ENCODE measurements around the gene TRIP10. TPM values are rescaled to one million over a fixed set of nuclear protein-coding genes. Genes with fewer than 3 reads are reported as not detected.

TRIP10 gene
- total and polyA plus RNA-seq, 2 of the 13 experiments (the other 11 are each of a cell fraction or from before 2014, with no cell fraction given) = 32.5 to 33.2 TPM

- TF ChIP-seq ZNF784 (CRISPR knock-in tag; IDR thresholded peaks at IDR 0.05; ENCODE audit: borderline replicate concordance) (no peak), ZMAT3 (CRISPR knock-in tag; conservative IDR thresholded peaks at IDR 0.05) (peak; percentile 38; the same call in 1 of the 2 replicates), ASH2L (IDR thresholded peaks at IDR 0.05; ENCODE audit: insufficient read length, low read depth, low read length) (peak; percentile 19), ZNF275 (CRISPR knock-in tag; IDR thresholded peaks at IDR 0.05; ENCODE audit: borderline replicate concordance) (0 out of 2 replicates have a peak, but pooled peaks have one; percentile 22), BCL3 (CRISPR knock-in tag; IDR thresholded peaks at IDR 0.05) (no peak), ZMYM3 (CRISPR knock-in tag; IDR thresholded peaks at IDR 0.05) (no peak), ZNF407 (CRISPR knock-in tag; IDR thresholded peaks at IDR 0.05; ENCODE audit: not compliant biosample characterization) (no peak), MYNN (CRISPR knock-in tag; IDR thresholded peaks at IDR 0.05; ENCODE audit: low read depth) (no peak), SSRP1 (CRISPR knock-in tag; IDR thresholded peaks at IDR 0.05) (no peak), ZNF761 (CRISPR knock-in tag; conservative IDR thresholded peaks at IDR 0.05) (peak; percentile 64; the same call in 1 of the 2 replicates), GZF1 (CRISPR knock-in tag; IDR thresholded peaks at IDR 0.05) (no peak), KLF11 (CRISPR knock-in tag; IDR thresholded peaks at IDR 0.05) (no peak), FOSL1 (CRISPR knock-in tag; IDR thresholded peaks at IDR 0.05; ENCODE audit: borderline replicate concordance) (no peak), ZNF274 (CRISPR knock-in tag; IDR thresholded peaks at IDR 0.05) (no peak), ELF3 (CRISPR knock-in tag; IDR thresholded peaks at IDR 0.05) (no peak), PHF5A (CRISPR knock-in tag; IDR thresholded peaks at IDR 0.05; ENCODE audit: low read depth, unreplicated experiment) (peak; percentile 3)
Observed at GRCh38 chr19:6736917-6737283, 2.6 kb upstream of the TRIP10 start (continued).

Data from HepG2 (cell line).